Activated gamma-delta T cell (primary cell): ENCODE results near the gene ZFP36L2.
"Not testable (repeated sequence)": the region's sequence is repeated elsewhere in the genome, so short reads cannot be mapped to it uniquely, and the experiment has no call there.

Experiments
- DNase-seq: peaks from one replicate; lab custom pipeline; 2025; lab: John Stamatoyannopoulos, UW

Gene ZFP36L2

GRCh38 chr2:43207553-43208300 is 18.7 kb downstream of the ZFP36L2 start:
- no peak for DNase-seq

GRCh38 chr2:43206602-43207001 is 19.8 kb downstream of the ZFP36L2 start:
- DNase-seq, result no peak

GRCh38 chr2:43203373-43203772 is 23.0 kb downstream of the ZFP36L2 start:
- DNase-seq, result no peak

- no peak for DNase-seq
These were observed 24.1 kb downstream of the ZFP36L2 start for GRCh38 chr2:43202289-43202688.

GRCh38 chr2:43201497-43201896 is 24.9 kb downstream of the ZFP36L2 start:
- DNase-seq, result no peak

GRCh38 chr2:43201016-43201415 is 25.4 kb downstream of the ZFP36L2 start:
- no peak for DNase-seq

GRCh38 chr2:43199492-43200488 is 26.6 kb downstream of the ZFP36L2 start:
- no peak for DNase-seq

DNA sequence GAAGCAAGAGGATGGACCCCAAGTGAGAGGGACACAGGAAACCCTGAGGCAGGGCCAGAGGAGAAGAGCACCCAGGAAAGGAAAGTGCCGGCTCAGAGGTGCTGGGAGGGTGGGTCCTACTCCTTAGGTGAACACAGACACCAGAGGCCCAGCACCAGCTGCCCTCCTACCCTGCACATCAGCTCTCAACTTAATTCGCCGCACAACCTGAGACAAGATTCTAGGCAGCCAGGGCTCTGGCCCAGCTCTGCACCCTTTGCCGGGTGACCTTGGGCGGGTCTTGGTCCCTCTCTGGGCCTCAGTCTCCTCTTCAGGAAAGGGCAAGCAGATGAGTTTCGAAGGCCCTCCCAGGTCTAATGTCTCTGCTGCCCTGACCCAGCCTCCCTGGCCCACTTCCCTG is 28.1 kb downstream of the ZFP36L2 start:
- DNase-seq, result no peak

- no peak for DNase-seq
These were observed 28.9 kb downstream of the ZFP36L2 start for GRCh38 chr2:43197588-43197896.

DNA sequence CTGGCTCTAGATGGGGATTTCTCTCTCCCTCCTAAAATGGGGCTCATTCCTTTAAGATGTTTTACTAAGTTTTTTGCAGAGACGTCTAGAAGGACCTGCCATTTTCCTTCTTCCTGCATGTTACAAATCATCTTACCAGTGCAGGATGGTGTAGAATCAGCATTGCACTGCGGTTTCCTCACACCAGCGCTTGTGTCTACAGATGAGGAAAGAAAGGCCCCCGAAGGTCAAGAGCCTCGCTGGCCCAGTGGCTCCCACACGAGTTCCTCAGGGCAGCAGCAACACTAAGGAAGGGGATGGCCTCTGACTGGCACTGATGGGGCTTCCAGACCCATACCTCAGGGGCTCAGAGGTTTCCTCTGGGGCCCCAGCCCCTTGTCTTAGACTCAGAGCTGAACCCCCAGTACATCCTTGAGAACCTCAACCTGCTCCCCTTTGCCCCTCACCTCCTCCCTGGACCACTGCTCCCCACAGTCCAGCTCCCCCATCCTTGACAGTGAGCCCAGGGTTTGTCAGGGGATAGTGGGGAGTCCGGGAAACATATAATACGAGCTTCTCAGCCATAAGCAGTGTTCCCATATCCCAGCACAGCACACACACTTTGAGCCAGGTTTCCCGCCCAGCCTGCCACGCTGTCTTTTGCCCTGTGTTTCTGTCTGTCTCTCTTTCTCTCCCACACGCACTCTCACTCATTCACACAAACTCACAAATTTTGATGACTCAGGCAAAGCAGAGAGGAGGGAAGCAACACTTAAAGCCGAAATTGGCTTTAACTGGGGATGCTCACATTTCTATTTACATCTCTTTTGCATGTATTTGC is 29.4 kb downstream of the ZFP36L2 start:
- DNase-seq, result no peak

DNA sequence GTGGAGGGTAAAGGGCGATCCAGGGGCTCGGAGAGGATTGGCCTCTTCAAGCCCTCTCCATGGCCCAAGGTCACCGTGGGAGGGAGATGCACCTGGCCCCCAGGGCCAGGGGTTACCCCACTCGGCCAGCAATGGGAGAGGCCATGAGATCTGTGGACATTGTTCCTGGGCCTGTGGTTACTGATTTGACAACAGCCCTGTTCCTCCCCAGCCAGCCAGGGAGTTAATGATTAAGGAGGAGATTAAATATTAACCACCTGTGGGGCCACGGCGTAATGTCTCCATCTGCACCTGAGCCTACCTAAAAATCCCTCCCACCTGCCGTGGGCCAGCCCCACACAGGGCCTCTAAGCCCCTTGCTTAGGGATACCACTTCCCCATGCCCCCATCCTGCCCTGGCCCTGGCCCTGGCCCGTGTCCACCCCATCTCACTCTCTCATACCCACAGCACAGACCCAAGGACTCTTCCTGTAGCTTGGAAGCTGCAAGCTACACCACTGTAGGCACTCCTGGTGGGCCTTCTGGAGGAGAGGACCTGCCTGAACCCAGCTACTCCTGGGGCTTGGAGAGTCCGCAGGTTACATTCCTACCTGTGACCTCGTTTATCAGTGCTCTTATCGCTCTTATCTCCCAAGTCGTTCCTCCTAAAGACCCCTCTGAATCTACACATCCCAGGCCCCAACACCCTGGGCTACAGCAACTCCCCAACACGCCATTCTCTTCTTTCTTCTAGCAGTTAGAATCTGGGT is 32.1 kb downstream of the ZFP36L2 start:
- no peak for DNase-seq

GRCh38 chr2:43193652-43194120 is 32.7 kb downstream of the ZFP36L2 start:
- no peak for DNase-seq

GRCh38 chr2:43192744-43193651 is 33.4 kb downstream of the ZFP36L2 start:
- no peak for DNase-seq

- DNase-seq, result no peak
These were observed 34.4 kb downstream of the ZFP36L2 start for GRCh38 chr2:43191947-43192516.

DNA sequence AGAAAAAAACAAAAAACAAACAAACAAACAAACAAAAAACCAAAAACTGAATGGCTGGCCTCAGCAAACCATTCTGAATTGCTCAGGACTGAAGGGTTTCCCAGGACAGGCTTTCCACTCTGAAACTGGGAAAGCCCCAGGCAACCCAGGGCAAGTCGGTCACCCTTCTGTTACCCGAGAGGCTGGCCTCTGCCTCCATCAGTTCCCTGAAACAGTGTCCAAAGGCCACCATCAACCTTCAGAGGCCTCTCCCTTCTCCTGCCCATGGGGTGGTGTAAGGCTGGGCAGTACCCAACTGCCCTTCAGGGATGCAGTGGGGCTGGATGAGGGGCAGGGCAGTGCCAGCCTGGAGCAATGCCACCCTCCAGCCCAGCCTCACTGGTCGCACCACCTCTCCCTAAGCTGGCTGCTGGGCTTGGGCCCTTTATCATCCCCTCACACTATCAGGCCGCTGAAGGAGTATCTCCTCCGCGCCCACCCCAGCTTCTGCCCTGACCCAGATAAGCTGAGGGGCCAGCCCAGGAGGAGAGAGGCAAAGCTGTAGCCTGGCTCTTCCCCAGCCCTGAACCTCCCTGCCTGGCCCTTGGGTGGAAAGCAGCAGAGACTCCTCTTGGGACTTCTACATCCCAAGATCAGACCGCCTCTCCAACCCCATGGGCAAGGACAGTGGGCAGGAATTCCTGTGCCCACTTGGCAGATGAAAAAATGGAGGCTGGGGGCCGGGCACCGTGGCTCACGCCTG is 35.9 kb downstream of the ZFP36L2 start:
- no peak for DNase-seq

GRCh38 chr2:43189861-43190260 is 36.5 kb downstream of the ZFP36L2 start:
- not testable (repeated sequence) for DNase-seq

DNA sequence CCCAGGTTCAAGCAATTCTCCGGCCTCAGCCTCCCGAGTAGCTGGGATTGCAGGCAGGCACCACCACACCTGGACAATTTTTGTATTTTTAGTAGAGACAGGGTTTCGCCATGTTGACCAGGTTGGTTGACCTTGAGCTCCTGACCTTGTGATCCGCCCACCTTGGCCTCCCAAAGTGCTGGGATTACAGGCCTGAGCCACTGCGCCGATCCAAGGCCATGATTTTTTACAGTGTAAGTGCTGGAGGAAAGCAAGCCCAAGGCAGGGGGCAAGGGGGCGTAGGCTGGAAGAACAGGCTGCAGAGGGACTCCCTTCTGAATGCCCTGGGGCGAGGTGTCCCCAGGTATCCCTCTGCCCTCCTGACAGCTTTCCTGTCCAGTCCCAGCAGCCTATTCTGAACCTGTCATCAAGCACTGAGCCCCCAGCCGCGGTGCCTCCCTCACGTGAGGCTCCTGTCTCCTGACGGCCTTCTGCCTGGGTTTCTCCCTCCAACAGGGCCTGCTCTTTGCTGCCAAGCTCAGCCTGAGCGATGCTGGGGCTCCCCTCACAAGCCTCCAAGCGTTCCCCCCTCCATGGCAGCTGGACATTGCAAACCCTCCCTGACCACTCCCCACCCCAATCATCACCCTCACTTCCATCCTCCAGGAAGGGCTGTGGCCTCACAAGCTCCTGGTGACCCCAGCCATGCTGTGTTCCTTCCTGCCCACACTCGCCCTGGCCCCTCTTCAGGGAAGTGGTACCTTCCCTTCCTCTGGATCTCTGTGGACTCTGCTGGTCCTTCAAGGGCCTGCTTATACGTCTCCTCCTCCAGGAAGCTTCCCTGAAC is 37.6 kb downstream of the ZFP36L2 start:
- DNase-seq, result no peak

GRCh38 chr2:43186679-43187374 is 39.6 kb downstream of the ZFP36L2 start:
- no peak for DNase-seq
